Activated CD8-positive, alpha-beta memory T cell treated with anti-CD3 and anti-CD28 coated beads, Interleukin-2, amount 50 U/mL, for 24 hours (primary cell): Measurements from ENCODE around the gene SLC43A2.

Experiments
- DNase-seq: peaks from one replicate; pipeline ENCODE4 v3.0.0-alpha.2; 2020; ENCODE audit errors: extremely low read depth

SLC43A2 gene

DNA sequence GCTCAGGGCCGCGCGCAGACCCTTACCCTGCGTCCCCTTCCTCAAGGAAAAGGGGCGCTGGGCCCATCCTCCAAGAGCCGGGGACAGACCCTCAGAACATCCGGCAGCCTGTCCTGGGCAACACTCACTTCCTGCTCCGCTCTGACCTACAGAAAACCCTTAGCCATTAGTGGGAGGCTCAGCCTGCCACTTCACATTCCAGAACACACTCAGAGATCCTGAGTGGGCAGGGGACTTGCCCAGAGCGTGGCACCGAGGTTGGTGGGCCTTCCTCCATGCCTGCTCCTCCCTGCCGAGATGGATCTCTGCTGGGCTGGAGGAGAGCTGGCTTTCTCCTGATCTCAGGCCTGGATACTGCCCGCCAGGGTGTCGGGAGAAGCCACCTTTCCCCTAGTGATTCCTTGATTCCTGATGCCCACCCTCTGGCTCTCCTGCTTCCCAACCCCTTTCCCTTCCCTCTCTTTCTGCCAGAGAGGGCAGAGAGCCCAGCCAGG, 15.4 kb upstream of the SLC43A2 start:
- DNase-seq, result no peak

GRCh38 chr17:1643293-1643998, 14.8 kb upstream of the SLC43A2 start:
- no peak for DNase-seq

GRCh38 chr17:1641065-1641403, 12.4 kb upstream of the SLC43A2 start:
- no peak for DNase-seq

GRCh38 chr17:1640329-1641064, 11.9 kb upstream of the SLC43A2 start:
- DNase-seq, result no peak

DNA sequence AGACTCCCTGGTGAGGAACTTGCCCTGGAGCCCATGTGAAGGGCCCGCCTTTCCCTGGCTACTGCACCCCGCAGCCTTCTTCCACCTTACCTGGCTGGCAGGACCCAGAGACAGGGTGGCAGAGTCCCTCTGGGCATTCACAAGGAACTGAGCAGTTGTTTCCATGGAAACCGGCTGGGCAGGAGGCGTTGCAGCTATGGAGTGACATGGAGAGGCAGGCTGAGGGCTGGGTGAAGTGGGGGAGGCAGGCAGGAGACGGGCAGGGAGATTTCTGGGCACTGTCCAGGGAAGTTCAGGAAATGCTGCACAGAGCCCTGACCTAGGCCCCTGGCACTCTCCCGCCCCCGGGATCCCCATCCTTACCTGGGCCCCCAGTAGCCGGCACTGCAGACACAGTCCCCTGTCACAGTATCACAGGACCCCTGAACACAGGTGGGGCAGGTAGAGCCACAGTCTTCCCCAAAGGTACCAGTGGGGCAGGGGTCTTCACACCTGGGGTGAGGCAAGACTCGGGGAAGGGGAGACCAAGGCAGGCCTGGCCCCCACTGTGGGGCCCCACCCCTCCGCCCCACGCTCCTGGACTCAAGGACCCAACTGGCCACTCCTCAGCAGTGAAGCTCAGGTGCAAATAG, 11.0 kb upstream of the SLC43A2 start:
- no peak for DNase-seq

DNA sequence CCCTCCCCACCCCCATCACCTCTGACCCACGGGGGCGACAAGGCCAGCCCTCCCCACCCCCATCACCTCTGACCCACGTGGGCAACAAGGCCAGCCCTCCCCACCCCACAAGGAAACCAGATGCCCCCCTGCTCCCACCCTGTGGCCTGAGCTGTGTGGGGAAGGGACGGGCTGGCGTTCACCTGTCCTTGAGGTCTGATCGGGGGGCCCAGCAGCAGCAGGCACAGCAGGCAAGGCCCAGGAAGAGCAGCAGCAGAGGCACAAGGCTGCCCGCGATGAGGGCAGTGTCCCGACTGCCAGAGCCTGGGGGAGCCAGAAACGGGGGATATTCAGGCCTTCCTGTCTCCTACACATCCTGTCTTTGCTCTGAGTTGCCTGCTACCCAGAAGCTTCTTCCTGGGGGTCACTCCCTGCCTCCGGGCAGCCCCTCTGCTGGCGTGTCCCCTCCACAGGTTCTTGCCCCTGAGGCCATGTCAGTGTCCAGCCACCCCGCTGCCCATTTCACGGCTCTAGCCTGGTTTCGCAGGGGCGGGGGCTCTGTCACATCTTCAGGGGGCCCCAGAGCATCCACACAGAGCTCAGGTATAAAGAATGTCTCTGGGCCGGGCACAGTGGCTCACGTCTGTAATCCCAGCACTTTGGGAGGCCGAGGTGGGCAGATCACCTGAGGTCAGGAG, 10.1 kb upstream of the SLC43A2 start:
- no peak for DNase-seq

- no peak for DNase-seq
These were observed 9.5 kb upstream of the SLC43A2 start for GRCh38 chr17:1638171-1638590.

DNA sequence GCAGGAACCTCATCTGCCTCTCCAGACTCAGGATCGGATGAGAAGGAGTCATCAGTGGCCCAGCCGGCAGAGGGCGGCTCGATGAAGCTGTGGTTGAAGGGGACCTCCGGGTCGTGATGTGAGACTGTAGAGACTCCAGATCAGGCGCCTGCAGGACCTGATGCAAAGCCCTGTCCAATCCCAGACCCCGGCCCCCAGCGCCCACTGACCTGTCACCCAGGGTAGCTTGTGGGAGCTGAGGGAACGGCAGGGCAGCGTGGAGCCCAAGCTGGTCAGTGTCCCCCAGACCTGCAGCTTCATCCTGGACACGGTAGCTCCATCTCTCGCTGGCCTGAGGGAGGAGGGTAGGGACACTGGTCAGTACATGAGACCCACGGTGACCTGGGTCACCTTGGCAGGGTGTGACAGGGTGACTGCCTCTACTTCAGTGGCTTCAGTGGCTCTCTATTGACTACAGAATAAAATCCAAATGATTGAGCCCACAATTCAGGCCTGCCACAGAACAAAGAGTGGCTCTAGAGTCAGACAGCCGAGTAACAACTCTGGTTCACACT, 8.2 kb upstream of the SLC43A2 start:
- no peak for DNase-seq

DNA sequence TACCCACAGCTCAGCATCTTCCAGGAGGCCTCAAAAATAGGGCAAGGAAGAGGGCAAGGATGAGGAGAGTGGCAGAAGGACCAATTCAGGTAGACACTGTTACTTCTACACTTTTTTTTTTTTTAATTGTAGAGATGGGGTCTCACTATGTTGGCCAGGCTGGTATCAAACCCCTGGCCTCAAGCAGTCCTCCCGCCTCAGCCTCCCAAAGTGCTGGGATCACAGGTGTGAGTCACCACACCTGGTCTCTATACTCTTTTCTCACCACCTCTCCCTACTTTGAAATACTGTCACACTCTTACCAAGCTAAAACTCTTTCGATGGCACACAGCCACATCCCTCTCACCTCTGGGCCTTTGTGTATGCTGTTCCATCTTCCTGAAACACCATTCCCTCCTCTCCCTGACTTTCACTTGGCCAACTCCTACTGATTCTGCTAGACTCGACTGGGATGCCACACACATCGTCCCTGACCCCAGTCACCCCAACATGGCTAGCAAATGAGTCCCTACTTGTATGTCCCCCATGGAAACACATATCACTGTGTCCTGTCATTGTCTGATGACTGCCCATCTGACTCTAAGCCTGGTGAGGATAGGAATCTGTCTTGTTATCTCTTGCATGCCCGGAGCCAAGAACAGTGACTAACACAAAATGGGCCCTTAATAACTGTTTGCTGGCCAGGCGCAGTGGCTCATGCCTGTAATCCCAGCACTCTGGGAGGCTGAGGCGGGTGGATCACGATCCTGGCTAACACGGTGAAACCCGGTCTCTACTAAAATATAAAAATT, 7.2 kb upstream of the SLC43A2 start:
- no peak for DNase-seq

GRCh38 chr17:1634841-1635650, 6.4 kb upstream of the SLC43A2 start:
- no peak for DNase-seq

- DNase-seq, result no peak
These were observed 2.0 kb upstream of the SLC43A2 start for GRCh38 chr17:1630662-1631061.

- DNase-seq, result no peak
These were observed 1.1 kb upstream of the SLC43A2 start for GRCh38 chr17:1629504-1630310.

GRCh38 chr17:1628856-1629503, 346 bp upstream of the SLC43A2 start:
- peak; percentile 74 for DNase-seq

GRCh38 chr17:1627182-1627981, 1.3 kb downstream of the SLC43A2 start:
- DNase-seq, result no peak

DNA sequence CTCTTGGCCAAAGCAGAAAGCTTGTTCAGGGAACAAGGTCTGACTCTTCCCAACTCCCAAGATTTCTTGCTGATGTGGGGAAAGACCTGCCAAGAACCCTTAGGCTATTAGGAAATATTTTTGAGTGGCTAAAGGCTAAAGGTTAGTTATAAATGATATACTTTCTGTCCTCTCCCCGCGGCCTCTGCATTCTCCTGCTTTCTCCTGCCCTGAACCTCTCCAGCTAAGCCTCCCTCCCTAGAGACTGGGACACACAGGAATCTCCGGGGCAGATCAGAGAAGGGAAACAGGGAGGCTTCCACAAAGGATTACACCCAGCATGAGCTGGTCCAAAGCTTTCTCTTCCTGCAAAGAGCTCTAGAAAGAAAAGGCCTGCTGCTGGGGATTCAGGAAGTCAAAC, 2.3 kb downstream of the SLC43A2 start:
- DNase-seq, result no peak

DNA sequence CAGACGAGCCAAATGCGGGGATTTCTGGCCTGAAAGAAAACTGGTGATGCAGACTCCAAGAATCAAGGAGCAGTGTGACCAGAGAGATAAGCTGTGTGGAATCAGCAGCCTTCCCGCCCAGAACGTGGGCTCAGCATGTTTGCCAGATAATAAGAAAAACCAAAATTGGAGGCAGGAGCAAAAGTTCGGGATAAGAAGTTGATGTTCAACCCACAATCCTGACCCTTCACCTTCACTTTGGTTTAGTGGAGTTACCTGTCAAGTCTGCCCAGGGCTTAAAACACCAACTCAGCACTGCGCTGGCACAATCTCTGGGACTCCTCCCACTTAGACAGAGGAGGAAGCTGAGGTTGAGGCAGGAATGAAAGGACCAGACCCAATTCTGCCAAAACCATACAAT, 3.1 kb downstream of the SLC43A2 start:
- no peak for DNase-seq

DNA sequence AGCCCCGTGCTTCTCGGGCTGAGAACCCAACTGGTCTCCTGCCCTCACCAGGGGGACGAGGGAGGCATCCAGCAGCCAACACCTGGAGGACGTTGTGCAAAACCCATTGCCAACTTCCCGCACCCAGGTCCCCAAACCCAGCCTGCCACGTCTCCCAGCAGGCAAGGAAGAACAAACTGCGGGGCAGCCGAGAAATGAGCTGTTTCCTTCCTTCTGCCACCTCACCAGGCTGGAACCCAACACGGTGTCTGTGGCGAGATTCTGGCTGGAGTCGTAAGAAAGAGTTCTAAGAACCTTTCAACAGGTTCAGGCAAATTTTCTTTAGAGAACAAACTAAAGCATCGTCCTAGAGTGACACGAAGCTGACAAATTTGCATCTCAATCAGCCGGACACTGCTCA, 3.6 kb downstream of the SLC43A2 start:
- DNase-seq, result no peak

- DNase-seq, result no peak
These were observed 4.0 kb downstream of the SLC43A2 start for GRCh38 chr17:1624650-1625049.
